GM12892 (cell line): ENCODE data around the gene IGFL2.

Source experiments
- POLR2A ChIP-seq: IDR thresholded peaks from 2 replicates; pipeline ENCODE4 v1.6.1; 2011; ENCODE audit warnings: low read depth, low read length, control low read depth
- POLR2AphosphoS5 ChIP-seq: IDR thresholded peaks from 2 replicates; pipeline ENCODE4 v1.6.1; 2011; ENCODE audit warnings: low read depth, low read length, control low read depth

DNA sequence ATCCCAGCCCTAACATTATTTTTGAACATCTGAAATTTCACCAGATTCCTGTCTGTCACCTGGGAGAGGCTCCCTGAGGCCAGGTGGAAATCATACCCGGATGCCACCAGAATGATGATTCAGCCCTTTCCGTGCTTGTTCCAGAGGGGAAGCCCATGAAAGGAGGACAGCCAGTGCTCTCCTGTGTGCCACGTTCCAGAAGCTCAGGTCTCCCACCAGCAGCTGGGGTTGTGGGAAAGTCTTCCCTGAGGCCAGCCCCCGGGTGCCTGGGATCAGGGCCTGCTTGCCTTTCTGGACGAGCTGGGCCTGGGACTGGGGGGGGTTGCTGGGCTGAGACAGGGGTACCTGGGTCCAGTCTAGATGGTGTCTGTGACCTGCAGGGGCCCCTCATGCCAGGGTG is 56.0 kb downstream of the IGFL2 start:
- TF ChIP-seq POLR2AphosphoS5: no peak
- TF ChIP-seq POLR2A: no peak
